IMR-90 (cell line): ENCODE data around the gene SBSN. TPM values are rescaled to one million over a fixed set of nuclear protein-coding genes. Genes with fewer than 3 reads are reported as not detected.

ENCODE experiments used
- ATAC-seq: fragments of 200-7000 bp; cut with Tn5 transposase; 2 replicates; pipeline ENCODE4 v1.9.1; 2020; ENCODE audit warnings: low read depth, mild to moderate bottlenecking, moderate library complexity
- BruUV-seq: library from RNA; stranded (reverse); fragments of 400-500 nt; replicated peaks from 2 replicates; lab custom pipeline; 2021; lab: Mats Ljungman, UMichigan
- CTCF ChIA-PET: fragments of 300-600 bp; formaldehyde crosslinking; extraction: SDS; loops from one replicate; lab custom pipeline; 2021; ENCODE audit warnings: antibody characterized with exemption; lab: Yijun Ruan, JAX
- POLR2A ChIA-PET: fragments of 300-600 bp; sonication (Branson Sonifier 250); formaldehyde crosslinking; loops from one replicate; lab custom pipeline; 2022; ENCODE audit warnings: antibody characterized with exemption; ENCODE audit not compliant: unreplicated experiment; lab: Charles Lee
- DNase-seq: peaks from one replicate; pipeline ENCODE4 v3.0.0; 2013
- H2AFZ ChIP-seq: replicated peaks from 2 replicates; pipeline ENCODE3; 2013; ENCODE audit warnings: low read length, mild to moderate bottlenecking; ENCODE audit not compliant: poor library complexity
- H2AK5ac ChIP-seq: 2 replicates; pipeline ENCODE4 v1.6.1; 2013; ENCODE audit warnings: low read depth, low read length, inconsistent platforms
- H2AK9ac ChIP-seq: replicated peaks from 2 replicates; pipeline ENCODE3; 2013; ENCODE audit warnings: mild to moderate bottlenecking, low read depth, low read length, moderate library complexity; ENCODE audit not compliant: poor library complexity
- H2BK120ac ChIP-seq: 2 replicates; pipeline ENCODE4 v1.6.1; 2013; ENCODE audit warnings: low read depth, low read length, inconsistent platforms
- H2BK15ac ChIP-seq: 3 replicates; pipeline ENCODE4 v1.6.1; 2013; ENCODE audit warnings: low read depth, low read length, inconsistent platforms
- H2BK20ac ChIP-seq: 2 replicates; pipeline ENCODE4 v1.6.1; 2013; ENCODE audit warnings: low read depth, mild to moderate bottlenecking, inconsistent platforms, low read length, moderate library complexity
- H2BK5ac ChIP-seq: 2 replicates; pipeline ENCODE4 v1.6.1; 2013; ENCODE audit warnings: mild to moderate bottlenecking, low read depth, low read length, inconsistent platforms; ENCODE audit not compliant: poor library complexity, severe bottlenecking
- H3K14ac ChIP-seq: replicated peaks from 2 replicates; pipeline ENCODE4 v1.6.1; 2013; ENCODE audit warnings: low read depth, low read length, inconsistent platforms
- H3K18ac ChIP-seq: 2 replicates; pipeline ENCODE4 v1.6.1; 2013; ENCODE audit warnings: low read depth, low read length, control low read depth
- H3K23ac ChIP-seq: 2 replicates; pipeline ENCODE4 v1.6.1; 2013; ENCODE audit warnings: low read depth, low read length, inconsistent platforms
- H3K27ac ChIP-seq: 2 replicates; pipeline ENCODE4 v1.5.1; 2013; ENCODE audit warnings: mild to moderate bottlenecking, control low read depth, low read length; ENCODE audit not compliant: insufficient read depth
- H3K27me3 ChIP-seq: 2 replicates; pipeline ENCODE4 v1.6.1; 2013; ENCODE audit warnings: low read length; ENCODE audit not compliant: control insufficient read depth, insufficient read depth
- H3K36me3 ChIP-seq: 2 replicates; pipeline ENCODE4 v1.6.1; 2013; ENCODE audit warnings: low read length, mixed read lengths; ENCODE audit not compliant: control insufficient read depth, insufficient read depth
- H3K4ac ChIP-seq: 2 replicates; pipeline ENCODE4 v1.6.1; 2013; ENCODE audit warnings: low read depth, low read length, inconsistent platforms
- H3K4me1 ChIP-seq: 2 replicates; pipeline ENCODE4 v1.6.1; 2013; ENCODE audit warnings: low read length, mixed read lengths; ENCODE audit not compliant: control insufficient read depth, insufficient read depth
- H3K4me2 ChIP-seq: 2 replicates; pipeline ENCODE4 v1.6.1; 2013; ENCODE audit warnings: low read depth, mild to moderate bottlenecking, control low read depth, low read length, moderate library complexity
- H3K4me3 ChIP-seq: 2 replicates; pipeline ENCODE4 v1.5.1; 2013; ENCODE audit warnings: low read depth, mild to moderate bottlenecking, control low read depth, low read length, moderate library complexity; ENCODE audit not compliant: insufficient read depth
- H3K56ac ChIP-seq: 2 replicates; pipeline ENCODE4 v1.6.1; 2013; ENCODE audit warnings: low read length, inconsistent platforms; ENCODE audit not compliant: insufficient read depth; ENCODE audit errors: extremely low read depth
- H3K79me1 ChIP-seq, 2 experiments: 2 replicates each; pipeline ENCODE4 v1.6.1; 2013; ENCODE audit warnings: low read length in 2 of 2, inconsistent platforms in 1 of 2, low read depth in 1 of 2
- H3K9ac ChIP-seq: 2 replicates; pipeline ENCODE4 v1.6.1; 2013; ENCODE audit warnings: low read depth, low read length, control low read depth
- H3K9me1 ChIP-seq: 2 replicates; pipeline ENCODE4 v1.6.1; 2013; ENCODE audit warnings: low read length, inconsistent platforms; ENCODE audit not compliant: insufficient read depth
- H3K9me3 ChIP-seq: 2 replicates; pipeline ENCODE4 v1.6.1; 2013; ENCODE audit warnings: low read length; ENCODE audit not compliant: control insufficient read depth, insufficient read depth
- H4K20me1 ChIP-seq: 2 replicates; pipeline ENCODE4 v1.6.1; 2013; ENCODE audit warnings: low read length, inconsistent platforms; ENCODE audit not compliant: insufficient read depth
- H4K5ac ChIP-seq: 2 replicates; pipeline ENCODE4 v1.6.1; 2013; ENCODE audit warnings: mild to moderate bottlenecking, low read depth, low read length, control low read depth
- H4K8ac ChIP-seq, 2 experiments: 2 replicates each; pipeline ENCODE4 v1.6.1; 2013; ENCODE audit warnings: low read depth in 2 of 2, low read length in 2 of 2, control low read depth in 1 of 2, inconsistent platforms in 1 of 2
- H4K91ac ChIP-seq: 2 replicates; pipeline ENCODE4 v1.6.1; 2013; ENCODE audit warnings: low read depth, low read length, inconsistent platforms; ENCODE audit not compliant: insufficient read depth
- BHLHE40 ChIP-seq: fragments of 150-350 bp; IDR thresholded peaks from 2 replicates; pipeline ENCODE4 v1.6.1; 2016; ENCODE audit warnings: mild to moderate bottlenecking, low read depth, low read length
- CEBPB ChIP-seq: IDR thresholded peaks from 2 replicates; pipeline ENCODE4 v1.6.1; 2012; ENCODE audit warnings: low read depth, low read length, improper control_type of control experiment
- CHD1 ChIP-seq: IDR thresholded peaks from 2 replicates; pipeline ENCODE4 v1.6.1; 2012; ENCODE audit warnings: low read depth, low read length, improper control_type of control experiment
- CTCF ChIP-seq: conservative IDR thresholded peaks from 2 replicates; pipeline ENCODE4 v1.5.1; 2012; ENCODE audit warnings: mild to moderate bottlenecking, low read depth, low read length, improper control_type of control experiment
- ELK1 ChIP-seq: fragments of 150-350 bp; IDR thresholded peaks from 2 replicates; pipeline ENCODE4 v1.6.1; 2016; ENCODE audit warnings: low read depth, mild to moderate bottlenecking, low read length, moderate library complexity, borderline replicate concordance
- FOS ChIP-seq: fragments of 150-350 bp; IDR thresholded peaks from 2 replicates; pipeline ENCODE4 v1.6.1; 2016; ENCODE audit warnings: low read depth, low read length
- MAFK ChIP-seq: IDR thresholded peaks from 2 replicates; pipeline ENCODE4 v1.6.1; 2012; ENCODE audit warnings: low read depth, low read length, improper control_type of control experiment
- MAZ ChIP-seq: IDR thresholded peaks from 2 replicates; pipeline ENCODE4 v1.6.1; 2012; ENCODE audit warnings: low read depth, mild to moderate bottlenecking, low read length, improper control_type of control experiment, moderate library complexity, borderline replicate concordance
- MXI1 ChIP-seq: IDR thresholded peaks from 2 replicates; pipeline ENCODE4 v1.6.1; 2012; ENCODE audit warnings: low read depth, mild to moderate bottlenecking, low read length, moderate library complexity, borderline replicate concordance
- NFE2L2 ChIP-seq: fragments of 150-350 bp; IDR thresholded peaks from 2 replicates; pipeline ENCODE4 v1.6.1; 2016; ENCODE audit warnings: low read depth, mild to moderate bottlenecking, low read length
- POLR2A ChIP-seq: IDR thresholded peaks from 2 replicates; pipeline ENCODE4 v1.6.1; 2012; ENCODE audit warnings: mild to moderate bottlenecking, low read depth, low read length
- RCOR1 ChIP-seq: IDR thresholded peaks from 2 replicates; pipeline ENCODE4 v1.6.1; 2012; ENCODE audit warnings: mild to moderate bottlenecking, low read length, improper control_type of control experiment; ENCODE audit not compliant: insufficient replicate concordance
- RFX5 ChIP-seq: IDR thresholded peaks from 2 replicates; pipeline ENCODE4 v1.8.0; 2012; ENCODE audit warnings: low read depth, mild to moderate bottlenecking, low read length, moderate library complexity
- SMC3 ChIP-seq: fragments of 150-350 bp; IDR thresholded peaks from 2 replicates; pipeline ENCODE4 v1.6.1; 2016; ENCODE audit warnings: low read depth, mild to moderate bottlenecking, antibody characterized with exemption, low read length, moderate library complexity
- WGBS, 2 experiments: methylation state at CpG; one replicate each; pipeline versions ENCODE4 v1.1.5 to v1.1.7; 2013; ENCODE audit warnings: missing lambda C conversion rate in 2 of 2; ENCODE audit not compliant: insufficient read length in 1 of 2; ENCODE audit errors: extremely low coverage in 2 of 2; 5-methylcytosine and 5-hydroxymethylcytosine counted together
- dilution Hi-C: fragments of 300-500 bp; cut with HindIII; formaldehyde crosslinking; loops from one replicate; pipeline ENCODE4 v1.14.3; 2018; ENCODE audit warnings: low sequenced_read_pairs; ENCODE audit not compliant: unreplicated experiment
- in situ Hi-C: fragments of 300-500 bp; cut with MboI; formaldehyde crosslinking; loops from 3 replicates; pipeline ENCODE4 v1.14.3; 2019; ENCODE audit warnings: low sequenced_read_pairs, inconsistent platforms, mixed read lengths
- intact Hi-C: fragments of 100-400 bp; cut with micrococcal nuclease; formaldehyde crosslinking; loops from 2 replicates; pipeline ENCODE4 v1.10.0; 2022
- polyA plus RNA-seq, 3 experiments: library from polyadenylated mRNA; depleted of rRNA; stranded (reverse); fragments of >200 nt; gene quantifications; 2 replicates each; pipeline ENCODE4 v1.2.3, GENCODE V29; 2012; ENCODE audit warnings: low replicate concordance in 1 of 3
- total RNA-seq: library from RNA; depleted of rRNA; stranded (reverse); fragments of >200 nt; gene quantifications from 2 replicates; pipeline ENCODE4 v1.2.3, GENCODE V29; 2012

The SBSN gene
- total and polyA plus RNA-seq, 2 of the 4 experiments (the other 2 are of a cell fraction): 0.72 to 6.4 TPM

- POLR2A ChIA-PET: no interaction called here
- no peak overlapping the region for H3K4me2 ChIP-seq
- ATAC-seq: no peak
- no peak overlapping the region for H2AK9ac ChIP-seq
- no peak overlapping the region for H4K8ac ChIP-seq
- no peak overlapping the region for H2AK5ac ChIP-seq
- H3K4me1 ChIP-seq: peaks cover 5% of the 10 kb centered on the region
- H3K23ac ChIP-seq: no peak overlapping the region
- H4K5ac ChIP-seq: no peak overlapping the region
- no peak overlapping the region for H2BK20ac ChIP-seq
- no peaks in the 10 kb centered on the region for H4K20me1 ChIP-seq
- CTCF ChIA-PET: no interaction called here
- H2BK5ac ChIP-seq: no peak overlapping the region
- no TSS peak for BruUV-seq
- no peak for TF ChIP-seq MXI1
- TF ChIP-seq MAZ: no peak
- no peak for TF ChIP-seq CEBPB
- TF ChIP-seq SMC3: no peak
- TF ChIP-seq CTCF: no peak
- TF ChIP-seq CHD1: no peak
- TF ChIP-seq FOS: no peak
- TF ChIP-seq MAFK: no peak
- no peak for TF ChIP-seq RCOR1
- no peak for TF ChIP-seq POLR2A
- no peak for TF ChIP-seq NFE2L2
- no peak for TF ChIP-seq RFX5
- TF ChIP-seq ELK1: no peak
- no peak for TF ChIP-seq BHLHE40
- no peak for DNase-seq
- H3K4ac ChIP-seq: no peak overlapping the region
- intact Hi-C loops: no loop called here
- H3K9me1 ChIP-seq: peaks cover 8% of the 10 kb centered on the region; the same call in 1 of the 2 replicates
- no peak overlapping the region for H3K18ac ChIP-seq
- H3K36me3 ChIP-seq: peaks cover 2% of the 10 kb centered on the region; the same call in 1 of the 2 replicates
- H3K4me3 ChIP-seq: no peak overlapping the region
- H3K79me1 ChIP-seq: peaks cover 11 to 21% of the 10 kb centered on the region in 2 experiments
- no peak overlapping the region for H2BK120ac ChIP-seq
- no peaks in the 10 kb centered on the region for H3K9me3 ChIP-seq
- 60% methylated on average over 1 of the region's 12 CpGs; no CpG with 5 or more reads in 1 of the 2 experiments for whole genome bisulfite sequencing, 2 experiments
- H2AFZ ChIP-seq: no peak overlapping the region
- no peak overlapping the region for H3K56ac ChIP-seq
- no peak overlapping the region for H4K91ac ChIP-seq
- H3K27ac ChIP-seq: no peak overlapping the region
- no peak overlapping the region for H3K9ac ChIP-seq
- H3K14ac ChIP-seq: no peak overlapping the region
- dilution Hi-C loops: no loop called here
- H3K27me3 ChIP-seq: no peaks in the 10 kb centered on the region
- H2BK15ac ChIP-seq: no peak overlapping the region
- in situ Hi-C loops: no loop called here
These were observed 11.7 kb upstream of the SBSN start for GRCh38 chr19:35539850-35540249.
